Measurements from ENCODE around the gene DKK3.

Gene DKK3

GRCh38 chr11:12013781-12014180 is 5.4 kb upstream of the DKK3 start:
- no peak for DNase-seq (ENCODE audit: low read depth)
- no peak overlapping the region for H3K4me3 ChIP-seq (ENCODE audit: control insufficient read depth, low read depth, low read length)

GRCh38 chr11:12009617-12010321 is 1.3 kb upstream of the DKK3 start:
- TF ChIP-seq CTCF (IDR thresholded peaks at IDR 0.05; ENCODE audit: control insufficient read depth, insufficient read depth, low read depth, low read length, missing control alignments) = no peak
- no peak for DNase-seq (ENCODE audit: low read depth)
- H3K4me3 ChIP-seq (ENCODE audit: control insufficient read depth, low read depth, low read length) = peak overlapping the region; percentile 31

More at GRCh38 chr11:12013781-12014180, 5.4 kb upstream of the DKK3 start:
- no peak for TF ChIP-seq CTCF (IDR thresholded peaks at IDR 0.05; ENCODE audit: control insufficient read depth, insufficient read depth, low read depth, low read length, missing control alignments)

GRCh38 chr11:12008790-12009616 is 577 bp upstream of the DKK3 start:
- DNase-seq (ENCODE audit: low read depth) = no peak

GRCh38 chr11:12007230-12007593 is 1.2 kb downstream of the DKK3 start:
- TF ChIP-seq CTCF (IDR thresholded peaks at IDR 0.05; ENCODE audit: control insufficient read depth, insufficient read depth, low read depth, low read length, missing control alignments) = no peak
- no peak overlapping the region; the same call in 1 of the 2 replicates for H3K4me3 ChIP-seq (ENCODE audit: control insufficient read depth, low read depth, low read length)
- DNase-seq (ENCODE audit: low read depth) = no peak

More at GRCh38 chr11:12008790-12009616, 577 bp upstream of the DKK3 start:
- TF ChIP-seq CTCF (IDR thresholded peaks at IDR 0.05; ENCODE audit: control insufficient read depth, insufficient read depth, low read depth, low read length, missing control alignments) = no peak
- H3K4me3 ChIP-seq (ENCODE audit: control insufficient read depth, low read depth, low read length) = peak overlapping the region; percentile 93

- no peak for DNase-seq (ENCODE audit: low read depth)
- TF ChIP-seq CTCF (IDR thresholded peaks at IDR 0.05; ENCODE audit: control insufficient read depth, insufficient read depth, low read depth, low read length, missing control alignments) = no peak
- H3K4me3 ChIP-seq (ENCODE audit: control insufficient read depth, low read depth, low read length) = no peak overlapping the region
These were observed 1.7 kb downstream of the DKK3 start for GRCh38 chr11:12006552-12007229.

GRCh38 chr11:12005476-12005875 is 3.0 kb downstream of the DKK3 start:
- TF ChIP-seq CTCF (IDR thresholded peaks at IDR 0.05; ENCODE audit: control insufficient read depth, insufficient read depth, low read depth, low read length, missing control alignments) = no peak
- DNase-seq (ENCODE audit: low read depth) = no peak
- no peak overlapping the region for H3K4me3 ChIP-seq (ENCODE audit: control insufficient read depth, low read depth, low read length)
